HEK293 (cell line): ENCODE measurements around the gene DOCK8.

ENCODE experiments used
- CTCF ChIA-PET: fragments of 350-600 bp; formaldehyde crosslinking; extraction: SDS; loops from one replicate; lab custom pipeline; 2021; ENCODE audit warnings: antibody characterized with exemption; lab: Yijun Ruan, JAX
- POLR2A ChIA-PET: fragments of 300-600 bp; formaldehyde crosslinking; extraction: SDS; loops from one replicate; lab custom pipeline; 2020; ENCODE audit warnings: antibody characterized with exemption, inconsistent platforms; lab: Yijun Ruan, JAX
- H3K27ac ChIP-seq: fragments of 200-500 bp; sonication (Bioruptor generic); 2 replicates; pipeline ENCODE4 v1.5.1; 2014; ENCODE audit warnings: low read depth, low read length, control low read depth, inconsistent platforms; ENCODE audit errors: extremely low read depth
- H3K36me3 ChIP-seq, 2 experiments: fragments of 200-500 bp in 1 of 2; sonication (Bioruptor generic) in 1 of 2; 1 replicate in 1 of 2; 2 replicates in 1 of 2; pipeline ENCODE4 v1.5.1; 2014 to 2017; ENCODE audit warnings: inconsistent platforms in 2 of 2, low read length in 2 of 2; ENCODE audit not compliant: control insufficient read depth in 2 of 2, insufficient read depth in 1 of 2
- H3K4me1 ChIP-seq: fragments of 200-500 bp; sonication (Bioruptor generic); 2 replicates; pipeline ENCODE4 v1.5.1; 2014; ENCODE audit warnings: mild to moderate bottlenecking, low read length, inconsistent platforms; ENCODE audit not compliant: control insufficient read depth, insufficient read depth
- H3K4me3 ChIP-seq: 2 replicates; pipeline ENCODE4 v1.5.1; 2011; ENCODE audit warnings: low read depth, mild to moderate bottlenecking, control low read depth, low read length, moderate library complexity
- H3K9me3 ChIP-seq: fragments of 200-500 bp; sonication (Bioruptor generic); 2 replicates; pipeline ENCODE4 v1.5.1; 2014; ENCODE audit warnings: low read depth, low read length, inconsistent platforms; ENCODE audit not compliant: control insufficient read depth, insufficient read depth
- GLI4 ChIP-seq: fragments of 450-650 bp; formaldehyde crosslinking; IDR thresholded peaks from 2 replicates; pipeline ENCODE4 v1.5.1; 2016; ENCODE audit warnings: missing biosample characterization, missing genetic modification characterization
- HIC1 ChIP-seq: fragments of 450-650 bp; formaldehyde crosslinking; IDR thresholded peaks from 2 replicates; pipeline ENCODE4 v1.5.1; 2016; ENCODE audit warnings: missing biosample characterization, missing genetic modification characterization
- MZF1 ChIP-seq: fragments of 450-650 bp; formaldehyde crosslinking; IDR thresholded peaks from 2 replicates; pipeline ENCODE4 v1.5.1; 2017; ENCODE audit warnings: missing biosample characterization, missing genetic modification characterization, borderline replicate concordance
- PRDM2 ChIP-seq: fragments of 450-650 bp; formaldehyde crosslinking; IDR thresholded peaks from 2 replicates; pipeline ENCODE4 v1.5.1; 2016; ENCODE audit warnings: missing biosample characterization, missing genetic modification characterization, borderline replicate concordance
- TCF7L2 ChIP-seq: IDR thresholded peaks from 2 replicates; pipeline ENCODE4 v1.6.1; 2011; ENCODE audit warnings: low read depth, mild to moderate bottlenecking, inconsistent platforms, low read length, moderate library complexity, borderline replicate concordance
- YY1 ChIP-seq: fragments of 450-650 bp; formaldehyde crosslinking; IDR thresholded peaks from 2 replicates; pipeline ENCODE4 v1.5.1; 2018; ENCODE audit warnings: missing biosample characterization, missing genetic modification characterization
- ZBTB11 ChIP-seq: fragments of 450-650 bp; formaldehyde crosslinking; conservative IDR thresholded peaks from 2 replicates; pipeline ENCODE4 v1.5.1; 2016; ENCODE audit warnings: low read depth, missing biosample characterization, missing genetic modification characterization
- ZBTB17 ChIP-seq: fragments of 450-650 bp; formaldehyde crosslinking; IDR thresholded peaks from 2 replicates; pipeline ENCODE4 v1.5.1; 2016; ENCODE audit warnings: missing biosample characterization, missing genetic modification characterization
- ZBTB44 ChIP-seq: fragments of 450-650 bp; IDR thresholded peaks from 2 replicates; pipeline ENCODE4 v1.5.1; 2018; ENCODE audit warnings: missing biosample characterization, mild to moderate bottlenecking, missing genetic modification characterization
- ZNF10 ChIP-seq: fragments of 450-650 bp; formaldehyde crosslinking; IDR thresholded peaks from 2 replicates; pipeline ENCODE4 v1.5.1; 2017; ENCODE audit warnings: missing biosample characterization, missing genetic modification characterization
- ZNF138 ChIP-seq: fragments of 450-650 bp; formaldehyde crosslinking; IDR thresholded peaks from 2 replicates; pipeline ENCODE4 v1.5.1; 2016; ENCODE audit warnings: missing biosample characterization, missing genetic modification characterization, borderline replicate concordance
- ZNF155 ChIP-seq: fragments of 450-650 bp; formaldehyde crosslinking; IDR thresholded peaks from 2 replicates; pipeline ENCODE4 v1.5.1; 2016; ENCODE audit warnings: missing biosample characterization, missing genetic modification characterization
- ZNF174 ChIP-seq: fragments of 450-650 bp; formaldehyde crosslinking; IDR thresholded peaks from 2 replicates; pipeline ENCODE4 v1.5.0; 2017; ENCODE audit warnings: missing biosample characterization, mild to moderate bottlenecking, missing genetic modification characterization
- ZNF18 ChIP-seq: fragments of 450-650 bp; formaldehyde crosslinking; IDR thresholded peaks from 2 replicates; pipeline ENCODE4 v1.5.1; 2016; ENCODE audit warnings: missing biosample characterization, missing genetic modification characterization
- ZNF302 ChIP-seq: fragments of 450-650 bp; formaldehyde crosslinking; IDR thresholded peaks from 2 replicates; pipeline ENCODE4 v1.5.1; 2016; ENCODE audit warnings: missing biosample characterization, missing genetic modification characterization, low read depth
- ZNF354C ChIP-seq: fragments of 450-650 bp; formaldehyde crosslinking; IDR thresholded peaks from 2 replicates; pipeline ENCODE4 v1.5.1; 2016; ENCODE audit warnings: missing biosample characterization, missing genetic modification characterization, low read depth, borderline replicate concordance
- ZNF510 ChIP-seq: fragments of 450-650 bp; formaldehyde crosslinking; IDR thresholded peaks from 2 replicates; pipeline ENCODE4 v1.5.1; 2018; ENCODE audit warnings: mild to moderate bottlenecking, missing genetic modification characterization, missing biosample characterization; ENCODE audit not compliant: insufficient replicate concordance
- ZNF621 ChIP-seq: fragments of 450-650 bp; formaldehyde crosslinking; IDR thresholded peaks from 2 replicates; pipeline ENCODE4 v1.5.1; 2017; ENCODE audit warnings: missing biosample characterization, missing genetic modification characterization
- ZNF785 ChIP-seq: fragments of 450-650 bp; formaldehyde crosslinking; IDR thresholded peaks from 2 replicates; pipeline ENCODE4 v1.5.1; 2016; ENCODE audit warnings: missing biosample characterization, missing genetic modification characterization

The DOCK8 gene

GRCh38 chr9:505741-506059 is 291.0 kb downstream of the DOCK8 start (continued):
- TF ChIP-seq HIC1 (tag by site-specific recombination) (no peak), PRDM2 (no peak), ZBTB44 (tag by site-specific recombination) (no peak), ZNF174 (tag by site-specific recombination) (no peak), ZNF621 (no peak), ZNF785 (tag by site-specific recombination) (no peak)

- CTCF ChIA-PET = interaction anchor here (0.5 to 0.7 kb wide), 2 partner anchors 26 to 871 kb away, joined by 3 to 7 read pairs; no protein-coding TSS in a partner anchor
- TF ChIP-seq MZF1 (tag by site-specific recombination) (no peak), ZBTB17 (tag by site-specific recombination) (0 out of 2 replicates have a peak, but pooled peaks have one; percentile 14), ZBTB11 (no peak)
- POLR2A ChIA-PET = no interaction called here
- H3K27ac ChIP-seq = no peak overlapping the region
- H3K4me3 ChIP-seq = no peak overlapping the region
- no peaks in the 10 kb centered on the region for H3K36me3 ChIP-seq
- no peaks in the 10 kb centered on the region for H3K9me3 ChIP-seq
- H3K4me1 ChIP-seq = peaks cover 4% of the 10 kb centered on the region; the same call in 1 of the 2 replicates
These were observed 291.6 kb downstream of the DOCK8 start for GRCh38 chr9:506281-506680.

- Histone ChIP-seq H3K4me1 (no peaks in the 10 kb centered on the region), H3K9me3 (no peaks in the 10 kb centered on the region), H3K4me3 (no peak overlapping the region), H3K27ac (no peak overlapping the region), H3K36me3 (no peaks in the 10 kb centered on the region)
- ChIA-PET CTCF (no interaction called here), POLR2A (no interaction called here)
- TF ChIP-seq ZNF510 (tag by site-specific recombination) (no peak), TCF7L2 (no peak), GLI4 (tag by site-specific recombination) (no peak), ZNF354C (no peak), ZNF138 (tag by site-specific recombination) (no peak), ZNF155 (tag by site-specific recombination) (no peak), ZBTB17 (tag by site-specific recombination) (no peak), ZNF10 (no peak), ZNF18 (no peak), ZNF302 (no peak), YY1 (tag by site-specific recombination) (no peak)
These were observed 297.2 kb downstream of the DOCK8 start for GRCh38 chr9:511861-512260.
